Suprapubic skin (tissue), 3 donors: ENCODE results near the gene SUPT6H.
A peak's percentile ranks its signal among the peaks of the same experiment; 100 is the strongest.

Source experiments
- POLR2A ChIP-seq, 2 donors: fragments of 450-650 bp; IDR thresholded peaks; one replicate each; pipeline ENCODE4 v1.6.1; 2017; ENCODE audit warnings: antibody characterized with exemption in 2 of 2, mild to moderate bottlenecking in 2 of 2, moderate library complexity in 2 of 2
- TF ChIP-seq, protein P1 (sequence below), 2 donors: fragments of 200-600 bp in 1 of 2; fragments of 450-650 bp in 1 of 2; sonication (generic) in 1 of 2; IDR thresholded peaks; one replicate each; pipeline ENCODE4 v1.5.1; 2016 to 2019; ENCODE audit warnings: antibody characterized with exemption in 2 of 2, mild to moderate bottlenecking in 1 of 2, moderate library complexity in 1 of 2

DNA sequence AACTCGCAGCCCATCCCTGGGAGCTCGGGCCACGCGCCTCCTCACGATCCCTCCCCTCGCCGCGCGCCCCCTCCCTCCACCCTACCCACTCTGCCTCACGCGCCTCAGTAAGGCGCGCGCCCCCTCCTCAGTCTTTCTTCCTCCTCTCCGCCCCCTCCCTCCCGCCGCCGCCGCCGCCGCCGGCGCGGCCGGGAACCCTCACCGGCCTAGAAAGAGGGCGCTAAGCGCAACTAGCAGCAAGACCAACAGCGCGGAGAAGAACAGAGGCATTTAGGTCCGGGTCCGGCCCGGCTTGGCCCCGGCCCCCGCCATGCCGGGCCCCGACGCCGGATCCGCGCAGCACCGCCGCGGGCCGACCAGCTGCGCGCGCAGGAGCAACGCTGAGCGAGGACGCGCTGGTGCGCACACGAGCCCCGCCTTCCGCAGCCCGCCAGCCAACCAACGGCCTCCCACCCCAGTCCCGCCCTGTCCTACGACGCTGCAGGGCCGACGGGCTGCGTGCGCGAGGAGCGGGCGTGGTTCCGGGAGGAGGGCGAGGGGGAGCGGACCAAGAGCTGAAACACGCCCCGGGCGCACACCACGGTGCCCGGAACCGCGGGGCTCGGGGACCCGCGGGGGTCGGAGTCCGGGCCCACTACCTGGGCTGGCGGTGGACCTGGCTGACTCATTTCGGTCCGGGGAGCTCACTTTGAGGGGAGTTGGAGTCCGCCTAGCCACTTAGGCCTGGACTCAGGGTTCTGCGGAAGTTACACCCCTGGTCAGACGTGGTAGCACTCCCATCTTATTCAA is 17.0 kb upstream of the SUPT6H start, which contains the start of gene BLTP2:
- TF ChIP-seq, protein P1, sequence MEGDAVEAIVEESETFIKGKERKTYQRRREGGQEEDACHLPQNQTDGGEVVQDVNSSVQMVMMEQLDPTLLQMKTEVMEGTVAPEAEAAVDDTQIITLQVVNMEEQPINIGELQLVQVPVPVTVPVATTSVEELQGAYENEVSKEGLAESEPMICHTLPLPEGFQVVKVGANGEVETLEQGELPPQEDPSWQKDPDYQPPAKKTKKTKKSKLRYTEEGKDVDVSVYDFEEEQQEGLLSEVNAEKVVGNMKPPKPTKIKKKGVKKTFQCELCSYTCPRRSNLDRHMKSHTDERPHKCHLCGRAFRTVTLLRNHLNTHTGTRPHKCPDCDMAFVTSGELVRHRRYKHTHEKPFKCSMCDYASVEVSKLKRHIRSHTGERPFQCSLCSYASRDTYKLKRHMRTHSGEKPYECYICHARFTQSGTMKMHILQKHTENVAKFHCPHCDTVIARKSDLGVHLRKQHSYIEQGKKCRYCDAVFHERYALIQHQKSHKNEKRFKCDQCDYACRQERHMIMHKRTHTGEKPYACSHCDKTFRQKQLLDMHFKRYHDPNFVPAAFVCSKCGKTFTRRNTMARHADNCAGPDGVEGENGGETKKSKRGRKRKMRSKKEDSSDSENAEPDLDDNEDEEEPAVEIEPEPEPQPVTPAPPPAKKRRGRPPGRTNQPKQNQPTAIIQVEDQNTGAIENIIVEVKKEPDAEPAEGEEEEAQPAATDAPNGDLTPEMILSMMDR (IDR thresholded peaks at IDR 0.05) = no peak
- peak in 1 of 2 donors; percentile 81 for TF ChIP-seq POLR2A (IDR thresholded peaks at IDR 0.05)
